ENCODE results near the gene RPN1.
A peak's percentile ranks its signal among the peaks of the same experiment; 100 is the strongest.

The RPN1 gene

DNA sequence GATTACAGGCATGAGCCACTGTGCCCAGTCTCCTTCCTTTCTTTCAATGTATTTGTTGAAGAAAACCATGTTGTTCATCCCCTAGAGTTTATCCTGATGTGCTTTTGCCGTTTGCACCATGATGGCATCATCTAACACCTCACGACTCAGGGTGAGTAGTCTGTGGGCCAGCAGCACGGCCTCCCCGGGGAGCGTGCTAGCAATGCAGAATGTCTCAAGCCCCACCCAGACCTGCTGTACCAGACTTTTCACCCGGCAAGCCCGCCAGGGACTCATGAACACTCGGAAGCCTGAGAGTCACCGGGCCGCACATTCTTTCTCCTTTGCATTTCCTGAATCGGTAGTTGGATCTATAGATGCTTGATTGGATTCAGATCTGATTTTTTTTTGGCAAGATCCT lies 64.6 kb downstream of the RPN1 start:
- TF ChIP-seq, protein P1, sequence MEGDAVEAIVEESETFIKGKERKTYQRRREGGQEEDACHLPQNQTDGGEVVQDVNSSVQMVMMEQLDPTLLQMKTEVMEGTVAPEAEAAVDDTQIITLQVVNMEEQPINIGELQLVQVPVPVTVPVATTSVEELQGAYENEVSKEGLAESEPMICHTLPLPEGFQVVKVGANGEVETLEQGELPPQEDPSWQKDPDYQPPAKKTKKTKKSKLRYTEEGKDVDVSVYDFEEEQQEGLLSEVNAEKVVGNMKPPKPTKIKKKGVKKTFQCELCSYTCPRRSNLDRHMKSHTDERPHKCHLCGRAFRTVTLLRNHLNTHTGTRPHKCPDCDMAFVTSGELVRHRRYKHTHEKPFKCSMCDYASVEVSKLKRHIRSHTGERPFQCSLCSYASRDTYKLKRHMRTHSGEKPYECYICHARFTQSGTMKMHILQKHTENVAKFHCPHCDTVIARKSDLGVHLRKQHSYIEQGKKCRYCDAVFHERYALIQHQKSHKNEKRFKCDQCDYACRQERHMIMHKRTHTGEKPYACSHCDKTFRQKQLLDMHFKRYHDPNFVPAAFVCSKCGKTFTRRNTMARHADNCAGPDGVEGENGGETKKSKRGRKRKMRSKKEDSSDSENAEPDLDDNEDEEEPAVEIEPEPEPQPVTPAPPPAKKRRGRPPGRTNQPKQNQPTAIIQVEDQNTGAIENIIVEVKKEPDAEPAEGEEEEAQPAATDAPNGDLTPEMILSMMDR (IDR thresholded peaks at IDR 0.05; ENCODE audit: low read depth, low read length, missing control alignments), result no peak
- no peak for DNase-seq
- Histone ChIP-seq H3K36me3 (replicated peaks) (no peaks in the 10 kb centered on the region), H3K27me3 (replicated peaks) (peaks cover 2% of the 10 kb centered on the region), H3K27ac (no peak overlapping the region), H3K4me3 (ENCODE audit: low read depth, low read length) (no peak overlapping the region)
- in situ Hi-C loops (cut with HindIII; ENCODE audit: low pct_ligation_motif_present, low sequenced_read_pairs), result loop anchor here (25.0 kb wide), 1 partner anchor 424 kb away; the partner anchor contains the start of gene EEFSEC

DNA sequence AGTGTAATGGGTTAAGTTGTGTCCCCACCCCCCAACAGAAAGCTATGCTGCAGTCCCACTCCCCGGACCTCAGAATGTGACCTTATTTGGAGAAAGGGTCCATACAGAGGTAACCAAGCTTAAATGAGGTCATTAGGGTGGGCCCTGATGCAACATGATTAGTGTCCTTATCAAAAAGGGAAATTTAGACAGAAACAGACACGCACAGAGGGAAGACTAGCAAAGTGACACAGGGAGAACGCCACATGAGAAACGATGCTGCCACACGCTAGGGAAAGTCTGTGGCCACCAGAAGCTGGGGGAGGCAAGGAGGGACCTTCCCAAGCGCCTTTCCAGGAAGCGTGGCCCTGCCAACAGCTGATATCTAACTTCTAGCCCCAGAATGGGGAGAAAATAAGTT lies 65.4 kb downstream of the RPN1 start:
- Histone ChIP-seq H3K27ac (no peak overlapping the region), H3K36me3 (replicated peaks) (no peaks in the 10 kb centered on the region), H3K27me3 (replicated peaks) (peaks cover 2% of the 10 kb centered on the region), H3K4me3 (ENCODE audit: low read depth, low read length) (no peak overlapping the region)
- TF ChIP-seq, protein P1 (IDR thresholded peaks at IDR 0.05; ENCODE audit: low read depth, low read length, missing control alignments), result no peak
- no peak for DNase-seq
- in situ Hi-C loops (cut with HindIII; ENCODE audit: low pct_ligation_motif_present, low sequenced_read_pairs), result loop anchor here (25.0 kb wide), 1 partner anchor 423 kb away; the partner anchor contains the start of gene EEFSEC

DNA sequence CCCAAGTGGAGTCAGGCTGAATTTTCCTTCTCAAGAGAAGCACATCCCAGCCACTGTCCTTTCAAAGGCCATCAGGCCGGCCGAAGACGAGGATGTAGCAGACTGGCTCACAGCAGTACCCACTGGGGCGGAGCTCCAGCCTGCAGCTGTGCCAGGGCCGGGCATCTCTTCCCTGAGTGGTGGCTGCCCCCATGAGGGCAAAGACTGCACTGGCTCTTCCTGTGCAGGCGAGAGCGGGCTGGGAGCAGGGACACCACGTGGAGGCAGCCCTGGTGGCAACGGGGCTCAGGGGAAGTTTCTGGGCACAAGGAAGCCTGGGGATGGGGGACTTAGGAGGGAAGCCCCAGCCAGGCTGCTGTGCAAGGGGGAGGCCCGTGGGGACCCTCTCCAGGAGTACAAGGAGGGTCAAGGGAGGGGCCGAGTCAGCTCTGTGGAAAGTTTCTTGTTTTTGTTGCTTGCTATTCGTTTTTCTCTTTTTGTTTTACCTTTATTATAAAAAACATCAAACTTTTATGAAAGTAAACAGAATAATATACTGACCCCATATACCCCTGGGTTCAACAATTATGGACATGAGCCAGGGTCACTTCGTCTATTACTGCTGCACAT lies 66.1 kb downstream of the RPN1 start:
- Histone ChIP-seq H3K27me3 (replicated peaks) (peaks cover 2% of the 10 kb centered on the region), H3K27ac (no peak overlapping the region), H3K4me3 (ENCODE audit: low read depth, low read length) (no peak overlapping the region), H3K36me3 (replicated peaks) (no peaks in the 10 kb centered on the region)
- in situ Hi-C loops (cut with HindIII; ENCODE audit: low pct_ligation_motif_present, low sequenced_read_pairs), result loop anchor here (25.0 kb wide), 1 partner anchor 422 kb away; the partner anchor contains the start of gene EEFSEC
- TF ChIP-seq, protein P1 (IDR thresholded peaks at IDR 0.05; ENCODE audit: low read depth, low read length, missing control alignments), result peak; percentile 80
- peak; percentile 24 for DNase-seq

DNA sequence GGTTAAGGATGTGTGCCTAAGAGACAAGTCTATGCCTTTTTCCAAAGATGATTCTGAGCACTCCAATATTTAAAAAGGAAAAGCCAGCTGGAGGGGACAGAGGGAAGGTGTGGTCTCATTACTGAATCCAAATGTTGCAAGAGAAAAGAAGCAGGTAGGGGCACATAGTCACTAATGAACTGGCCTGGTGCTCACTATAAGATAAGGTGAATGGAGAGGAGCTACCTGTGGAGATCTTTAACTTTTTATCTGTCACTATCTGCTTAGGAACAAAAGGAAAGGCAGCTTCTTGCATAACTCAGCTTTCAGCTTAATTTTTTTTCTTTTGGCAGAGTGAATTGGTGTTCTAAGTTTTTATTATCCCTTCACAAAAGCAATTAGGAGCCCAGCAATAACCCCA lies 69.1 kb downstream of the RPN1 start:
- no peak overlapping the region for H3K4me3 ChIP-seq (ENCODE audit: low read depth, low read length)
- no peak overlapping the region for H3K27ac ChIP-seq
- in situ Hi-C loops (cut with HindIII; ENCODE audit: low pct_ligation_motif_present, low sequenced_read_pairs), result loop anchor here (25.0 kb wide), 1 partner anchor 419 kb away; the partner anchor contains the start of gene EEFSEC
- H3K36me3 ChIP-seq (replicated peaks), result no peaks in the 10 kb centered on the region
- TF ChIP-seq, protein P1 (IDR thresholded peaks at IDR 0.05; ENCODE audit: low read depth, low read length, missing control alignments), result no peak
- DNase-seq, result no peak
- H3K27me3 ChIP-seq (replicated peaks), result peaks cover 2% of the 10 kb centered on the region

DNA sequence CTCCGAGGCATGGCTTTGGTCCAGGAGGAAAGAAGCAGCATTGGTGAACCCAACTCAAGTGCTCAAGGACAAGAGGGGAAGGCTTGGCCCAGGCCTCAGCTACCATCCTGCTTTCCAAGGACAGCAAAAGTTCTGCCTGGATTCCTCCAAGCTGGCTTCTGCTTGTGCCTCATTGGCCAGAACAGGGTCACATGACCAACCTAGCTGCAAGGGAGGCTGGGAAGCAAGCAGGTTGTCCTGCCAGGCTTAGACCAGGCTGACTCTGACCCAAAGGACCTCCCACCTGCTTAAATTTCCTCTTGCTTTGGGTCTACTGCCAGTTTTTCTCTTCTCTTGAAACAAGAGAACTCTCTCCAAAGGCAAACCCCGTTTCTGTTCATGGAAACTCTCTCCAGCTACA lies 70.7 kb downstream of the RPN1 start:
- TF ChIP-seq, protein P1 (IDR thresholded peaks at IDR 0.05; ENCODE audit: low read depth, low read length, missing control alignments), result no peak
- in situ Hi-C loops (cut with HindIII; ENCODE audit: low pct_ligation_motif_present, low sequenced_read_pairs), result loop anchor here (25.0 kb wide), 1 partner anchor 418 kb away; the partner anchor contains the start of gene EEFSEC
- no peak for DNase-seq

More for the DNA sequence above, 70.7 kb downstream of the RPN1 start:
- Histone ChIP-seq H3K27me3 (replicated peaks) (peaks cover 6% of the 10 kb centered on the region), H3K36me3 (replicated peaks) (no peaks in the 10 kb centered on the region), H3K27ac (no peak overlapping the region), H3K4me3 (ENCODE audit: low read depth, low read length) (no peak overlapping the region)

Data from brain microvascular endothelial cell (primary cell).